ENCODE results near the gene TNS1.

The TNS1 gene

DNA sequence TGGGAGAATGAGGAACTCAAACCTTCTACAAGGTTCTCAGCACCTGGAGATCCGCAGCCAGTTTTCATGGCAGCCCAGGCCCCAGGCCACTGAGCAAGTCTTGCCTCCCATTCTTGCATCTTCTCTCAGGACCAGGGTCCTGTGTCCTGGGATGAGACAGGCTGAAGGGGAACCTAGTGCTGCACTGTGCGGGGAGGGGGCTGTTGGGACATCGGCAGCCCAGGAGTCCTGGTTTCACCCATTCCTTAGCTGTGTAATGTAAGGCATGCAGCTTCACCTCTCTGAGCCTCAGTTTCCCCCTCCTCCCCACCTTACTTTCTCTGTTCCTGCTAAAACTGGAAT is 43.9 kb downstream of the TNS1 start:
- no peaks in the 10 kb centered on the region for H4K20me1 ChIP-seq (ENCODE audit: insufficient read depth)
- no peaks in the 10 kb centered on the region for H3K79me2 ChIP-seq (ENCODE audit: insufficient read depth, low read depth)
- H3K4me1 ChIP-seq (ENCODE audit: low read depth, poor library complexity, severe bottlenecking): no peaks in the 10 kb centered on the region
- no peaks in the 10 kb centered on the region for H3K27me3 ChIP-seq (ENCODE audit: insufficient read depth, low read depth)
- TF ChIP-seq CTCF (conservative IDR thresholded peaks at IDR 0.05; ENCODE audit: low read depth, low read length): no peak
- H2AFZ ChIP-seq (ENCODE audit: low read depth): no peak overlapping the region
- no peak overlapping the region for H3K4me3 ChIP-seq (IDR thresholded peaks at IDR 0.05; ENCODE audit: insufficient read depth, low read depth, low read length)
- H3K9ac ChIP-seq: no peak overlapping the region
- H3K4me2 ChIP-seq: no peak overlapping the region
- no peak overlapping the region for H3K27ac ChIP-seq
- no peaks in the 10 kb centered on the region for H3K36me3 ChIP-seq (ENCODE audit: insufficient read depth)

GRCh38 chr2:217958206-217958883 is 44.5 kb downstream of the TNS1 start:
- no peaks in the 10 kb centered on the region for H3K4me1 ChIP-seq (ENCODE audit: low read depth, poor library complexity, severe bottlenecking)
- no peak overlapping the region for H2AFZ ChIP-seq (ENCODE audit: low read depth)
- no peaks in the 10 kb centered on the region for H3K36me3 ChIP-seq (ENCODE audit: insufficient read depth)
- H3K79me2 ChIP-seq (ENCODE audit: insufficient read depth, low read depth): no peaks in the 10 kb centered on the region
- no peak overlapping the region for H3K4me3 ChIP-seq (IDR thresholded peaks at IDR 0.05; ENCODE audit: insufficient read depth, low read depth, low read length)
- no peak overlapping the region for H3K4me2 ChIP-seq
- no peak overlapping the region for H3K9ac ChIP-seq
- no peak for TF ChIP-seq CTCF (conservative IDR thresholded peaks at IDR 0.05; ENCODE audit: low read depth, low read length)
- H4K20me1 ChIP-seq (ENCODE audit: insufficient read depth): no peaks in the 10 kb centered on the region
- no peaks in the 10 kb centered on the region for H3K27me3 ChIP-seq (ENCODE audit: insufficient read depth, low read depth)
- H3K27ac ChIP-seq: no peak overlapping the region

DNA sequence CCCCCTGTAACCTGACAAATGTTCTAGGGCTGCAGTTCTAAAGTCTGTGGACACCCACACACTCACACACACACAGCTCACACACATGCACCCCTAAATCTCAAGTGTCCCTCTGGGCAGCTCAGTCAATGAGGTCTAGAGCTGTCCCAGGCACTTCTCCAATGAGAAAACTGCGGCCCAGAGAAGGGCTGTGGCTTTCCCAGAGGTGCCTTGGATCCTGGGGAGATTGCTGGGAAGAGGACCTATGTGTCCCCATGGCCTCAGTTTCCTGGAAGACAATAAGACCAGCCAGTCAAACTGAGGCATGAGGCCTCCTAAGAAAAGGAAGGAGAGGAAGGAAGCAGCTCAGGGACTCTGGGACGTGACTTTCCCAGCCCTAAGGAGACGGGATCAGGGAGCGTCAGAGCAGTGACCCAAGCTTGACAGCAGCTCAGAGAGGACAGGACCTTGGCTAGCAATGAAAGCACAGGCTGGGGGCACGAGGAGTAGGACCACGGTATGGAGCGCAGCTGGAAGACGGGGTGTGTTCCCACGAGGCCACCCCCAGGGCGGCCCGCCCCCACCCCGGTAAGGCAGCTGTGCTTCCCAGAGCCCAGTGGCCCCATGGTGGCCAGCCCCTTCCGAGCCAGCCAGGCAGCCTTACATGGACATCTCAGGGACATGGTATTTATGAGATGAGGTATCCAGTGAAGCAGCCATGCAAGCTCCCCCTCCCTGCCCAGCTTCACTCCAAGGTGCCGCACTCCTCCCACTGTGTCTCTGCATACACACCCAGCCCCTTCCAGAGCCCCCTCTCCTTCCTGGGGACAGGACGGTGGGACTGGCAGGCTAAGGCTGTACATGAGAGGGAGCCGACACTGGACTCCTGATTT is 46.0 kb downstream of the TNS1 start:
- Histone ChIP-seq H3K36me3 (ENCODE audit: insufficient read depth) (no peaks in the 10 kb centered on the region), H2AFZ (ENCODE audit: low read depth) (no peak overlapping the region), H3K4me1 (ENCODE audit: low read depth, poor library complexity, severe bottlenecking) (no peaks in the 10 kb centered on the region), H3K79me2 (ENCODE audit: insufficient read depth, low read depth) (no peaks in the 10 kb centered on the region), H3K4me3 (IDR thresholded peaks at IDR 0.05; ENCODE audit: insufficient read depth, low read depth, low read length) (no peak overlapping the region), H3K9ac (no peak overlapping the region), H3K27me3 (ENCODE audit: insufficient read depth, low read depth) (no peaks in the 10 kb centered on the region), H4K20me1 (ENCODE audit: insufficient read depth) (no peaks in the 10 kb centered on the region), H3K27ac (no peak overlapping the region), H3K4me2 (no peak overlapping the region)
- no peak for TF ChIP-seq CTCF (conservative IDR thresholded peaks at IDR 0.05; ENCODE audit: low read depth, low read length)

- no peak overlapping the region for H3K9ac ChIP-seq
- no peak overlapping the region for H3K4me2 ChIP-seq
- H3K4me3 ChIP-seq (IDR thresholded peaks at IDR 0.05; ENCODE audit: insufficient read depth, low read depth, low read length): no peak overlapping the region
- H3K27ac ChIP-seq: no peak overlapping the region
- H3K36me3 ChIP-seq (ENCODE audit: insufficient read depth): no peaks in the 10 kb centered on the region
- no peaks in the 10 kb centered on the region for H3K4me1 ChIP-seq (ENCODE audit: low read depth, poor library complexity, severe bottlenecking)
- TF ChIP-seq CTCF (conservative IDR thresholded peaks at IDR 0.05; ENCODE audit: low read depth, low read length): no peak
- H3K27me3 ChIP-seq (ENCODE audit: insufficient read depth, low read depth): no peaks in the 10 kb centered on the region
- no peak overlapping the region for H2AFZ ChIP-seq (ENCODE audit: low read depth)
- no peaks in the 10 kb centered on the region for H3K79me2 ChIP-seq (ENCODE audit: insufficient read depth, low read depth)
- H4K20me1 ChIP-seq (ENCODE audit: insufficient read depth): no peaks in the 10 kb centered on the region
These were observed 46.8 kb downstream of the TNS1 start for GRCh38 chr2:217955881-217956493.

All from KMS-11 (cell line).